Measurements from ENCODE around the gene DDX20.

- TF ChIP-seq ZFX (IDR thresholded peaks at IDR 0.05; ENCODE audit: borderline replicate concordance), result no peak
- TF ChIP-seq CTCF (IDR thresholded peaks at IDR 0.05), result no peak
Measured at GRCh38 chr1:111768023-111768422, 12.3 kb downstream of the DDX20 start.

Measured in 22Rv1 (cell line).